ENCODE results near the gene ITGA2B. TPM values are rescaled to one million over a fixed set of nuclear protein-coding genes. Genes with fewer than 3 reads are reported as not detected.

The ITGA2B gene
- total and polyA plus RNA-seq, 2 of the 13 experiments (the other 11 are each of a cell fraction or from before 2014, with no cell fraction given) = 0.38 to 1.1 TPM

GRCh38 chr17:44345454-44346026 is 43.9 kb downstream of the ITGA2B start (continued):
- TF ChIP-seq, protein P1, sequence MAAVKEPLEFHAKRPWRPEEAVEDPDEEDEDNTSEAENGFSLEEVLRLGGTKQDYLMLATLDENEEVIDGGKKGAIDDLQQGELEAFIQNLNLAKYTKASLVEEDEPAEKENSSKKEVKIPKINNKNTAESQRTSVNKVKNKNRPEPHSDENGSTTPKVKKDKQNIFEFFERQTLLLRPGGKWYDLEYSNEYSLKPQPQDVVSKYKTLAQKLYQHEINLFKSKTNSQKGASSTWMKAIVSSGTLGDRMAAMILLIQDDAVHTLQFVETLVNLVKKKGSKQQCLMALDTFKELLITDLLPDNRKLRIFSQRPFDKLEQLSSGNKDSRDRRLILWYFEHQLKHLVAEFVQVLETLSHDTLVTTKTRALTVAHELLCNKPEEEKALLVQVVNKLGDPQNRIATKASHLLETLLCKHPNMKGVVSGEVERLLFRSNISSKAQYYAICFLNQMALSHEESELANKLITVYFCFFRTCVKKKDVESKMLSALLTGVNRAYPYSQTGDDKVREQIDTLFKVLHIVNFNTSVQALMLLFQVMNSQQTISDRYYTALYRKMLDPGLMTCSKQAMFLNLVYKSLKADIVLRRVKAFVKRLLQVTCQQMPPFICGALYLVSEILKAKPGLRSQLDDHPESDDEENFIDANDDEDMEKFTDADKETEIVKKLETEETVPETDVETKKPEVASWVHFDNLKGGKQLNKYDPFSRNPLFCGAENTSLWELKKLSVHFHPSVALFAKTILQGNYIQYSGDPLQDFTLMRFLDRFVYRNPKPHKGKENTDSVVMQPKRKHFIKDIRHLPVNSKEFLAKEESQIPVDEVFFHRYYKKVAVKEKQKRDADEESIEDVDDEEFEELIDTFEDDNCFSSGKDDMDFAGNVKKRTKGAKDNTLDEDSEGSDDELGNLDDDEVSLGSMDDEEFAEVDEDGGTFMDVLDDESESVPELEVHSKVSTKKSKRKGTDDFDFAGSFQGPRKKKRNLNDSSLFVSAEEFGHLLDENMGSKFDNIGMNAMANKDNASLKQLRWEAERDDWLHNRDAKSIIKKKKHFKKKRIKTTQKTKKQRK (IDR thresholded peaks at IDR 0.05; ENCODE audit: low read length) = no peak
- TF ChIP-seq STAG1 (CRISPR knock-in tag; IDR thresholded peaks at IDR 0.05) = peak; percentile 75
- TF ChIP-seq, protein P2, sequence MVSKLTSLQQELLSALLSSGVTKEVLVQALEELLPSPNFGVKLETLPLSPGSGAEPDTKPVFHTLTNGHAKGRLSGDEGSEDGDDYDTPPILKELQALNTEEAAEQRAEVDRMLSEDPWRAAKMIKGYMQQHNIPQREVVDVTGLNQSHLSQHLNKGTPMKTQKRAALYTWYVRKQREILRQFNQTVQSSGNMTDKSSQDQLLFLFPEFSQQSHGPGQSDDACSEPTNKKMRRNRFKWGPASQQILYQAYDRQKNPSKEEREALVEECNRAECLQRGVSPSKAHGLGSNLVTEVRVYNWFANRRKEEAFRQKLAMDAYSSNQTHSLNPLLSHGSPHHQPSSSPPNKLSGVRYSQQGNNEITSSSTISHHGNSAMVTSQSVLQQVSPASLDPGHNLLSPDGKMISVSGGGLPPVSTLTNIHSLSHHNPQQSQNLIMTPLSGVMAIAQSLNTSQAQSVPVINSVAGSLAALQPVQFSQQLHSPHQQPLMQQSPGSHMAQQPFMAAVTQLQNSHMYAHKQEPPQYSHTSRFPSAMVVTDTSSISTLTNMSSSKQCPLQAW (CRISPR knock-in tag; IDR thresholded peaks at IDR 0.05) = no peak
- no peak for TF ChIP-seq ATF1 (CRISPR knock-in tag; IDR thresholded peaks at IDR 0.05)
- TF ChIP-seq BRF2 (CRISPR knock-in tag; IDR thresholded peaks at IDR 0.05) = no peak
- TF ChIP-seq IKZF1 (IDR thresholded peaks at IDR 0.05) = no peak
- 0 out of 2 replicates have a peak, but pooled peaks have one; percentile 2 for TF ChIP-seq NFKB2 (CRISPR knock-in tag; IDR thresholded peaks at IDR 0.05; ENCODE audit: borderline replicate concordance)
- TF ChIP-seq, protein P3, sequence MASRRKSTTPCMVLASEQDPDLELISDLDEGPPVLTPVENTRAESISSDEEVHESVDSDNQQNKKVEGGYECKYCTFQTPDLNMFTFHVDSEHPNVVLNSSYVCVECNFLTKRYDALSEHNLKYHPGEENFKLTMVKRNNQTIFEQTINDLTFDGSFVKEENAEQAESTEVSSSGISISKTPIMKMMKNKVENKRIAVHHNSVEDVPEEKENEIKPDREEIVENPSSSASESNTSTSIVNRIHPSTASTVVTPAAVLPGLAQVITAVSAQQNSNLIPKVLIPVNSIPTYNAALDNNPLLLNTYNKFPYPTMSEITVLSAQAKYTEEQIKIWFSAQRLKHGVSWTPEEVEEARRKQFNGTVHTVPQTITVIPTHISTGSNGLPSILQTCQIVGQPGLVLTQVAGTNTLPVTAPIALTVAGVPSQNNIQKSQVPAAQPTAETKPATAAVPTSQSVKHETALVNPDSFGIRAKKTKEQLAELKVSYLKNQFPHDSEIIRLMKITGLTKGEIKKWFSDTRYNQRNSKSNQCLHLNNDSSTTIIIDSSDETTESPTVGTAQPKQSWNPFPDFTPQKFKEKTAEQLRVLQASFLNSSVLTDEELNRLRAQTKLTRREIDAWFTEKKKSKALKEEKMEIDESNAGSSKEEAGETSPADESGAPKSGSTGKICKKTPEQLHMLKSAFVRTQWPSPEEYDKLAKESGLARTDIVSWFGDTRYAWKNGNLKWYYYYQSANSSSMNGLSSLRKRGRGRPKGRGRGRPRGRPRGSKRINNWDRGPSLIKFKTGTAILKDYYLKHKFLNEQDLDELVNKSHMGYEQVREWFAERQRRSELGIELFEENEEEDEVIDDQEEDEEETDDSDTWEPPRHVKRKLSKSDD (CRISPR knock-in tag; IDR thresholded peaks at IDR 0.05; ENCODE audit: low read depth) = no peak
- no peak; the same call in 1 of the 2 replicates for TF ChIP-seq MIER2 (CRISPR knock-in tag; IDR thresholded peaks at IDR 0.05)
- peak; percentile 17; the same call in 1 of the 2 replicates for TF ChIP-seq KMT2A (CRISPR knock-in tag; IDR thresholded peaks at IDR 0.05)
- TF ChIP-seq RERE (CRISPR knock-in tag; IDR thresholded peaks at IDR 0.05; ENCODE audit: low read depth) = no peak
- TF ChIP-seq NBN (conservative IDR thresholded peaks at IDR 0.05) = no peak
